HG03378 (cell line): ENCODE results near the gene LRRC23.

Source experiments
- ATAC-seq: cut with Tn5 transposase; IDR thresholded peaks from one replicate; pipeline ENCODE4 v1.9.1; 2021; ENCODE audit warnings: mild to moderate bottlenecking, moderate library complexity; ENCODE audit not compliant: unreplicated experiment

LRRC23 gene

GRCh38 chr12:6923851-6924250 lies 19.2 kb downstream of the LRRC23 start:
- no peak for ATAC-seq

- ATAC-seq = no peak
These were observed 20.6 kb downstream of the LRRC23 start for GRCh38 chr12:6925239-6925539.

- no peak for ATAC-seq
These were observed 21.1 kb downstream of the LRRC23 start for GRCh38 chr12:6925540-6926279.

GRCh38 chr12:6927379-6928021 lies 22.9 kb downstream of the LRRC23 start, which contains the start of gene ATN1:
Gene ATN1, plus strand, starts transcription at chr12:6927959. Its CDS starts 6,043 bp downstream, at chr12:6934002.
- ATAC-seq = no peak

- ATAC-seq = no peak
These were observed 23.5 kb downstream of the LRRC23 start for GRCh38 chr12:6928022-6928702.

- ATAC-seq = no peak
These were observed 24.2 kb downstream of the LRRC23 start for GRCh38 chr12:6928703-6929407.

- no peak for ATAC-seq
These were observed 25.1 kb downstream of the LRRC23 start for GRCh38 chr12:6929466-6930452.

- ATAC-seq = no peak
These were observed 28.1 kb downstream of the LRRC23 start for GRCh38 chr12:6932766-6933165.

GRCh38 chr12:6934110-6934509 lies 29.5 kb downstream of the LRRC23 start:
- no peak for ATAC-seq

GRCh38 chr12:6935371-6936193 lies 31.0 kb downstream of the LRRC23 start:
- ATAC-seq = no peak

GRCh38 chr12:6936194-6936635 lies 31.6 kb downstream of the LRRC23 start:
- no peak for ATAC-seq

- ATAC-seq = no peak
These were observed 32.2 kb downstream of the LRRC23 start for GRCh38 chr12:6936636-6937480.

- ATAC-seq = peak; percentile 72
These were observed 33.1 kb downstream of the LRRC23 start for GRCh38 chr12:6937481-6938352.

GRCh38 chr12:6938353-6939190 lies 34.0 kb downstream of the LRRC23 start:
- no peak for ATAC-seq

- no peak for ATAC-seq
These were observed 34.5 kb downstream of the LRRC23 start for GRCh38 chr12:6939191-6939540.

GRCh38 chr12:6941267-6941666 lies 36.6 kb downstream of the LRRC23 start:
- no peak for ATAC-seq

GRCh38 chr12:6941782-6942181 lies 37.2 kb downstream of the LRRC23 start:
- no peak for ATAC-seq
